ENCODE measurements around the gene CD52. TPM values are rescaled to one million over a fixed set of nuclear protein-coding genes. Genes with fewer than 3 reads are reported as not detected.

The CD52 gene
- total RNA-seq, 1 experiment from 2014 or later = 1.6 TPM

- H3K9me3 ChIP-seq (ENCODE audit: control insufficient read depth, insufficient read depth, low read depth, low read length) = no peaks in the 10 kb centered on the region
- in situ Hi-C loops (cut with HindIII; ENCODE audit: low pct_unique_long_range_greater_than_20kb, low sequenced_read_pairs) (no loop called here), intact Hi-C loops (cut with micrococcal nuclease; ENCODE audit: unreplicated experiment) (no loop called here)
- ChIA-PET POLR2A (interaction anchor here (0.6 kb wide), 1 partner anchor 861 kb away, joined by 3 read pairs; no protein-coding TSS in a partner anchor), CTCF (interaction anchor here (0.6 kb wide), 1 partner anchor 126 kb away, joined by 5 read pairs; no protein-coding TSS in a partner anchor)
- ATAC-seq = 0 out of 2 replicates have a peak, but pooled peaks have one; percentile 20
- H3K4me1 ChIP-seq (ENCODE audit: control insufficient read depth, insufficient read depth, low read length) = no peaks in the 10 kb centered on the region
- no TSS peak for BruUV-seq (replicated peaks)
- no peaks in the 10 kb centered on the region for H3K27me3 ChIP-seq (ENCODE audit: control insufficient read depth, insufficient read depth, low read length)
- no peaks in the 10 kb centered on the region for H3K36me3 ChIP-seq (ENCODE audit: control insufficient read depth, insufficient read depth, low read length)
- TF ChIP-seq POLR2AphosphoS5 (IDR thresholded peaks at IDR 0.05; ENCODE audit: low read depth, low read length) = no peak
- TF ChIP-seq SIN3A (IDR thresholded peaks at IDR 0.05; ENCODE audit: borderline replicate concordance, insufficient read depth, low read depth, low read length) = no peak
- TF ChIP-seq TCF7L2 (IDR thresholded peaks at IDR 0.05; ENCODE audit: low read depth, low read length) = no peak
- TF ChIP-seq CTCF (IDR thresholded peaks at IDR 0.05) = no peak
- TF ChIP-seq REST (IDR thresholded peaks at IDR 0.05; ENCODE audit: insufficient read depth in 1 of 2, low read depth in 2 of 2, low read length in 1 of 2) = no peak
- no peak overlapping the region for H3K27ac ChIP-seq (ENCODE audit: low read length)
- H3K4me3 ChIP-seq (ENCODE audit: low read depth in 2 of 2, low read length in 2 of 2) = no peak overlapping the region
- DNase-seq (ENCODE audit: low read depth, low spot score) = no peak
These were observed 26.9 kb upstream of the CD52 start for GRCh38 chr1:26290882-26291261.

DNA sequence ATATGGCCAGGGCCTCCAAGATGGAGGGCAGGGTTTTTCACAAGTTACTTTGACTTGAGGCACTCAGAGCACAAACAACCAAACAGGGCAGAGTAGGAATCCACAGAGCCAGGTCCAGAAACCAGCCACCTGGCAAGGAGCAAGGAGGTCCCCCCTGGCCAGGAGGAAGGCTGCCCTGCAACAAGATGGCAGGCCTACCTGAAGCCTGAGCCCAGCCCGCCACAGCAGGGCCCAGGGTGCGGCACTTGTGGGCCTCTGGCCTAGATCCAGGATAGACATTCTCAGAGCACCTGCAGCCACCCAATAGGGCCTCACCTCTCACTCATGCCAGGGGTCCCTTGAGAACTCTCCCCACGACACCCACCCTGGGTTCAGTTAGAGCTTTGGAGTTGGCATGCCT, 26.3 kb upstream of the CD52 start:
- POLR2A ChIA-PET = no interaction called here
- no peaks in the 10 kb centered on the region for H3K36me3 ChIP-seq (ENCODE audit: control insufficient read depth, insufficient read depth, low read length)
- DNase-seq (ENCODE audit: low read depth, low spot score) = no peak
- BruUV-seq (replicated peaks) = no TSS peak
- CTCF ChIA-PET = no interaction called here
- H3K4me1 ChIP-seq (ENCODE audit: control insufficient read depth, insufficient read depth, low read length) = no peaks in the 10 kb centered on the region
- intact Hi-C loops (cut with micrococcal nuclease; ENCODE audit: unreplicated experiment) = no loop called here
- no peak overlapping the region for H3K4me3 ChIP-seq (ENCODE audit: low read depth in 2 of 2, low read length in 2 of 2)
- ATAC-seq = no peak
- no peak for TF ChIP-seq CTCF (IDR thresholded peaks at IDR 0.05)
- no peak for TF ChIP-seq TCF7L2 (IDR thresholded peaks at IDR 0.05; ENCODE audit: low read depth, low read length)
- TF ChIP-seq SIN3A (IDR thresholded peaks at IDR 0.05; ENCODE audit: borderline replicate concordance, insufficient read depth, low read depth, low read length) = no peak
- TF ChIP-seq REST (IDR thresholded peaks at IDR 0.05; ENCODE audit: insufficient read depth in 1 of 2, low read depth in 2 of 2, low read length in 1 of 2) = no peak
- H3K27ac ChIP-seq (ENCODE audit: low read length) = no peak overlapping the region
- no peaks in the 10 kb centered on the region for H3K27me3 ChIP-seq (ENCODE audit: control insufficient read depth, insufficient read depth, low read length)
- no peaks in the 10 kb centered on the region for H3K9me3 ChIP-seq (ENCODE audit: control insufficient read depth, insufficient read depth, low read depth, low read length)
- in situ Hi-C loops (cut with HindIII; ENCODE audit: low pct_unique_long_range_greater_than_20kb, low sequenced_read_pairs) = no loop called here

All from Panc1 (cell line).